ENCODE data around the gene ZNF518A. TPM values are rescaled to one million over a fixed set of nuclear protein-coding genes. Genes with fewer than 3 reads are reported as not detected.

ZNF518A gene
- total and polyA plus RNA-seq, 8 donors, result 2.8 to 57.5 (median 9.6) TPM

- no peak for TF ChIP-seq POLR2AphosphoS5 (IDR thresholded peaks at IDR 0.05)
- no peak for TF ChIP-seq POLR2A (IDR thresholded peaks at IDR 0.05)
- TF ChIP-seq EP300 (IDR thresholded peaks at IDR 0.05), result no peak
- TF ChIP-seq, protein P1, sequence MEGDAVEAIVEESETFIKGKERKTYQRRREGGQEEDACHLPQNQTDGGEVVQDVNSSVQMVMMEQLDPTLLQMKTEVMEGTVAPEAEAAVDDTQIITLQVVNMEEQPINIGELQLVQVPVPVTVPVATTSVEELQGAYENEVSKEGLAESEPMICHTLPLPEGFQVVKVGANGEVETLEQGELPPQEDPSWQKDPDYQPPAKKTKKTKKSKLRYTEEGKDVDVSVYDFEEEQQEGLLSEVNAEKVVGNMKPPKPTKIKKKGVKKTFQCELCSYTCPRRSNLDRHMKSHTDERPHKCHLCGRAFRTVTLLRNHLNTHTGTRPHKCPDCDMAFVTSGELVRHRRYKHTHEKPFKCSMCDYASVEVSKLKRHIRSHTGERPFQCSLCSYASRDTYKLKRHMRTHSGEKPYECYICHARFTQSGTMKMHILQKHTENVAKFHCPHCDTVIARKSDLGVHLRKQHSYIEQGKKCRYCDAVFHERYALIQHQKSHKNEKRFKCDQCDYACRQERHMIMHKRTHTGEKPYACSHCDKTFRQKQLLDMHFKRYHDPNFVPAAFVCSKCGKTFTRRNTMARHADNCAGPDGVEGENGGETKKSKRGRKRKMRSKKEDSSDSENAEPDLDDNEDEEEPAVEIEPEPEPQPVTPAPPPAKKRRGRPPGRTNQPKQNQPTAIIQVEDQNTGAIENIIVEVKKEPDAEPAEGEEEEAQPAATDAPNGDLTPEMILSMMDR (IDR thresholded peaks at IDR 0.05), result no peak
- intact Hi-C loops (cut with DNase I; ENCODE audit: low total_unique reads), result no loop called here
- Histone ChIP-seq H3K27me3 (no peaks in the 10 kb centered on the region), H3K4me1 (no peaks in the 10 kb centered on the region), H3K9me3 (no peaks in the 10 kb centered on the region), H3K4me3 (no peak overlapping the region), H3K36me3 (peaks cover 23 to 92% (median 82%) of the 10 kb centered on the region in 4 donors), H3K27ac (no peak overlapping the region)
- no peak for DNase-seq
- 94 to 100% (median 98%) methylated on average over 2 of the region's 2 CpGs for WGBS, 5 donors
These were observed 7.5 kb downstream of the ZNF518A start for GRCh38 chr10:96137567-96137966.

GRCh38 chr10:96138102-96138501, 8.0 kb downstream of the ZNF518A start:
- TF ChIP-seq EP300 (IDR thresholded peaks at IDR 0.05) (no peak), POLR2A (IDR thresholded peaks at IDR 0.05) (no peak), POLR2AphosphoS5 (IDR thresholded peaks at IDR 0.05) (no peak)
- TF ChIP-seq, protein P1 (IDR thresholded peaks at IDR 0.05), result no peak
- DNase-seq, result no peak
- 76 to 97% (median 82%) methylated on average over 1 of the region's 1 CpG for WGBS, 5 donors
- Histone ChIP-seq H3K27ac (no peak overlapping the region), H3K36me3 (peaks cover 23 to 95% (median 87%) of the 10 kb centered on the region in 4 donors), H3K4me1 (no peaks in the 10 kb centered on the region), H3K9me3 (no peaks in the 10 kb centered on the region), H3K4me3 (no peak overlapping the region), H3K27me3 (no peaks in the 10 kb centered on the region)
- intact Hi-C loops (cut with DNase I; ENCODE audit: low total_unique reads), result no loop called here

GRCh38 chr10:96152437-96152836, 22.3 kb downstream of the ZNF518A start:
- intact Hi-C loops (cut with DNase I; ENCODE audit: low total_unique reads), result no loop called here
- DNase-seq, result no peak
- H3K9me3 ChIP-seq, result no peaks in the 10 kb centered on the region
- 85 to 96% (median 91%) methylated on average over 4 of the region's 4 CpGs for WGBS, 5 donors
- no peak overlapping the region for H3K4me3 ChIP-seq
- no peaks in the 10 kb centered on the region for H3K27me3 ChIP-seq
- no peaks in the 10 kb centered on the region for H3K4me1 ChIP-seq
- TF ChIP-seq, protein P1 (IDR thresholded peaks at IDR 0.05), result no peak
- TF ChIP-seq EP300 (IDR thresholded peaks at IDR 0.05) (no peak), POLR2A (IDR thresholded peaks at IDR 0.05) (no peak)
- peaks cover 40 to 92% (median 89%) of the 10 kb centered on the region in 4 donors for H3K36me3 ChIP-seq
- H3K27ac ChIP-seq, result no peak overlapping the region

- 80 to 92% (median 88%) methylated on average over 1 of the region's 1 CpG for WGBS, 5 donors
- H3K9me3 ChIP-seq, result no peaks in the 10 kb centered on the region
- TF ChIP-seq, protein P1 (IDR thresholded peaks at IDR 0.05), result no peak
- TF ChIP-seq EP300 (IDR thresholded peaks at IDR 0.05) (no peak), POLR2AphosphoS5 (IDR thresholded peaks at IDR 0.05) (no peak), POLR2A (IDR thresholded peaks at IDR 0.05) (no peak)
These were observed 23.0 kb downstream of the ZNF518A start for GRCh38 chr10:96153070-96153469.

More at GRCh38 chr10:96153070-96153469, 23.0 kb downstream of the ZNF518A start:
- Histone ChIP-seq H3K36me3 (peaks cover 40 to 92% (median 89%) of the 10 kb centered on the region in 4 donors), H3K4me1 (no peaks in the 10 kb centered on the region), H3K27ac (no peak overlapping the region), H3K4me3 (no peak overlapping the region), H3K27me3 (no peaks in the 10 kb centered on the region)
- no peak for DNase-seq
- intact Hi-C loops (cut with DNase I; ENCODE audit: low total_unique reads), result no loop called here

Data from stomach (tissue), 9 donors.